HL-60 (cell line): ENCODE data around the gene CHSY1.
"Not testable (repeated sequence)": the region's sequence is repeated elsewhere in the genome, so short reads cannot be mapped to it uniquely, and the experiment has no call there.

Source experiments
- DNase-seq, 2 experiments: peaks; one replicate each; pipeline ENCODE4 v3.0.0-alpha.2; 2010 to 2020; ENCODE audit warnings: low read depth in 1 of 2, low spot score in 1 of 2
- H3K27ac ChIP-seq: fragments of 250-450 bp; sonication (Bioruptor Pico); replicated peaks from 2 replicates; pipeline ENCODE4 v1.5.1; 2020; ENCODE audit warnings: mild to moderate bottlenecking, moderate library complexity
- H3K27me3 ChIP-seq: fragments of 250-450 bp; sonication (Bioruptor Pico); 2 replicates; pipeline ENCODE4 v1.5.1; 2021; ENCODE audit warnings: mild to moderate bottlenecking, moderate library complexity; ENCODE audit not compliant: insufficient read depth, poor library complexity, severe bottlenecking
- H3K4me3 ChIP-seq: replicated peaks from 2 replicates; pipeline ENCODE4 v1.5.1; 2011; ENCODE audit warnings: mild to moderate bottlenecking, control low read depth, low read length; ENCODE audit not compliant: insufficient read depth
- GABPA ChIP-seq: IDR thresholded peaks from 2 replicates; pipeline ENCODE4 v1.6.1; 2012; ENCODE audit warnings: low read depth
- POLR2AphosphoS5 ChIP-seq: IDR thresholded peaks from 2 replicates; pipeline ENCODE4 v1.6.1; 2012; ENCODE audit warnings: low read depth
- SPI1 ChIP-seq: IDR thresholded peaks from 2 replicates; pipeline ENCODE4 v1.6.1; 2012; ENCODE audit warnings: low read depth, mild to moderate bottlenecking, borderline replicate concordance
- TF ChIP-seq, protein P1 (sequence below): IDR thresholded peaks from 2 replicates; pipeline ENCODE4 v1.6.1; 2012; ENCODE audit warnings: low read depth; ENCODE audit not compliant: insufficient replicate concordance
- TF ChIP-seq, protein P2 (sequence below): IDR thresholded peaks from one replicate; pipeline ENCODE4 v1.5.1; 2011; ENCODE audit warnings: low read length, control low read depth, inconsistent platforms; ENCODE audit not compliant: insufficient read depth

CHSY1 gene

GRCh38 chr15:101288905-101289513 is 37.2 kb upstream of the CHSY1 start:
- no peak overlapping the region for H3K27ac ChIP-seq
- peak in 1 of 2 experiments; percentile 49 for DNase-seq
- no peak overlapping the region for H3K4me3 ChIP-seq
- TF ChIP-seq, protein P1, sequence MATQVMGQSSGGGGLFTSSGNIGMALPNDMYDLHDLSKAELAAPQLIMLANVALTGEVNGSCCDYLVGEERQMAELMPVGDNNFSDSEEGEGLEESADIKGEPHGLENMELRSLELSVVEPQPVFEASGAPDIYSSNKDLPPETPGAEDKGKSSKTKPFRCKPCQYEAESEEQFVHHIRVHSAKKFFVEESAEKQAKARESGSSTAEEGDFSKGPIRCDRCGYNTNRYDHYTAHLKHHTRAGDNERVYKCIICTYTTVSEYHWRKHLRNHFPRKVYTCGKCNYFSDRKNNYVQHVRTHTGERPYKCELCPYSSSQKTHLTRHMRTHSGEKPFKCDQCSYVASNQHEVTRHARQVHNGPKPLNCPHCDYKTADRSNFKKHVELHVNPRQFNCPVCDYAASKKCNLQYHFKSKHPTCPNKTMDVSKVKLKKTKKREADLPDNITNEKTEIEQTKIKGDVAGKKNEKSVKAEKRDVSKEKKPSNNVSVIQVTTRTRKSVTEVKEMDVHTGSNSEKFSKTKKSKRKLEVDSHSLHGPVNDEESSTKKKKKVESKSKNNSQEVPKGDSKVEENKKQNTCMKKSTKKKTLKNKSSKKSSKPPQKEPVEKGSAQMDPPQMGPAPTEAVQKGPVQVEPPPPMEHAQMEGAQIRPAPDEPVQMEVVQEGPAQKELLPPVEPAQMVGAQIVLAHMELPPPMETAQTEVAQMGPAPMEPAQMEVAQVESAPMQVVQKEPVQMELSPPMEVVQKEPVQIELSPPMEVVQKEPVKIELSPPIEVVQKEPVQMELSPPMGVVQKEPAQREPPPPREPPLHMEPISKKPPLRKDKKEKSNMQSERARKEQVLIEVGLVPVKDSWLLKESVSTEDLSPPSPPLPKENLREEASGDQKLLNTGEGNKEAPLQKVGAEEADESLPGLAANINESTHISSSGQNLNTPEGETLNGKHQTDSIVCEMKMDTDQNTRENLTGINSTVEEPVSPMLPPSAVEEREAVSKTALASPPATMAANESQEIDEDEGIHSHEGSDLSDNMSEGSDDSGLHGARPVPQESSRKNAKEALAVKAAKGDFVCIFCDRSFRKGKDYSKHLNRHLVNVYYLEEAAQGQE = no peak
- TF ChIP-seq, protein P2, sequence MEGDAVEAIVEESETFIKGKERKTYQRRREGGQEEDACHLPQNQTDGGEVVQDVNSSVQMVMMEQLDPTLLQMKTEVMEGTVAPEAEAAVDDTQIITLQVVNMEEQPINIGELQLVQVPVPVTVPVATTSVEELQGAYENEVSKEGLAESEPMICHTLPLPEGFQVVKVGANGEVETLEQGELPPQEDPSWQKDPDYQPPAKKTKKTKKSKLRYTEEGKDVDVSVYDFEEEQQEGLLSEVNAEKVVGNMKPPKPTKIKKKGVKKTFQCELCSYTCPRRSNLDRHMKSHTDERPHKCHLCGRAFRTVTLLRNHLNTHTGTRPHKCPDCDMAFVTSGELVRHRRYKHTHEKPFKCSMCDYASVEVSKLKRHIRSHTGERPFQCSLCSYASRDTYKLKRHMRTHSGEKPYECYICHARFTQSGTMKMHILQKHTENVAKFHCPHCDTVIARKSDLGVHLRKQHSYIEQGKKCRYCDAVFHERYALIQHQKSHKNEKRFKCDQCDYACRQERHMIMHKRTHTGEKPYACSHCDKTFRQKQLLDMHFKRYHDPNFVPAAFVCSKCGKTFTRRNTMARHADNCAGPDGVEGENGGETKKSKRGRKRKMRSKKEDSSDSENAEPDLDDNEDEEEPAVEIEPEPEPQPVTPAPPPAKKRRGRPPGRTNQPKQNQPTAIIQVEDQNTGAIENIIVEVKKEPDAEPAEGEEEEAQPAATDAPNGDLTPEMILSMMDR = peak; percentile 46
- H3K27me3 ChIP-seq = no peaks in the 10 kb centered on the region

DNA sequence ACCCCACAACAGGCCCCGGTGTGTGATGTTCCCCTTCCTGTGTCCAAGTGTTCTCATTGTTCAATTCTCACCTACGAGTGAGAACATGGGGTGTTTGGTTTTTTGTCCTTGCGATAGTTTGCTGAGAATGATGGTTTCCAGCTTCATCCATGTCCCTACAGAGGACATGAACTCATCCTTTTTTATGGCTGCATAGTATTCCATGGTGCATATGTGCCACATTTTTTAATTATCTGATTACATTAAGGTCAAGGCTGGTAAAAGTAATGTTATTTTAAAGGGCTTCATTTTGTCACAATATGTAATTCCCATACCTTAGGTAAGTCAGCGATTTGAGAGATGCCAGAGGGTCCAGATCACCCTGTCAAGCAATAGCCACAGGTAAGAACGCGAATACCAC is 35.5 kb upstream of the CHSY1 start:
- not testable (repeated sequence) for H3K27ac ChIP-seq, H3K27me3 ChIP-seq, DNase-seq, H3K4me3 ChIP-seq

GRCh38 chr15:101286471-101287114 is 34.7 kb upstream of the CHSY1 start:
- no peak overlapping the region for H3K4me3 ChIP-seq

DNA sequence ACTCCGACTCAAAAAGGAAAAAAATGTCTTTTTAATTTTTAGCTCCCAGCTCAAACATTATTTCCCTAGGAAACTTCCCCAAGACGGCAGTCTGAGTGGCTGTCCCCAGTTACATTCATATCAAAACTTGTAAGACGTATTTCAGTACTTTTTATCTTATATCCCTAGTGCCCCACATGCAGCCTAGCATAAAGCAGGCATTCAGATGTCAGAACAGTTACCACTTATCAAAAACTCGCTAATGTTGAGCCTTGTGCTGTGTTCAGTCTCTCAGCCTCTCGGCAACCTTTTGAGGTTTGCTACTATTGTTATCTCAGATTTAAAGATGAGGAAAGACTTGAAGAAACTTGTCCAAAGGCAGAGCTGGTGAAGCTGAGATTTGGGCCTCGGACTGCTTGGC is 32.1 kb upstream of the CHSY1 start:
- no peak for DNase-seq
- Histone ChIP-seq H3K27me3 (no peaks in the 10 kb centered on the region), H3K27ac (no peak overlapping the region), H3K4me3 (no peak overlapping the region)
- no peak for TF ChIP-seq GABPA
- TF ChIP-seq, protein P1 = no peak

More at GRCh38 chr15:101286471-101287114, 34.7 kb upstream of the CHSY1 start:
- TF ChIP-seq SPI1 = no peak
- no peak for TF ChIP-seq GABPA
- TF ChIP-seq POLR2AphosphoS5 = no peak
- TF ChIP-seq, protein P2 = no peak
- TF ChIP-seq, protein P1 = no peak
- no peak for DNase-seq
- Histone ChIP-seq H3K27ac (no peak overlapping the region), H3K27me3 (no peaks in the 10 kb centered on the region)
